Measurements from ENCODE around the gene PTPRG. TPM values are rescaled to one million over a fixed set of nuclear protein-coding genes. Genes with fewer than 3 reads are reported as not detected.

PTPRG gene
- total and polyA plus RNA-seq, 10 of the 15 experiments (the other 5 are each of a cell fraction or from before 2014, with no cell fraction given) = 0.29 to 20.7 (median 1.4) TPM

DNA sequence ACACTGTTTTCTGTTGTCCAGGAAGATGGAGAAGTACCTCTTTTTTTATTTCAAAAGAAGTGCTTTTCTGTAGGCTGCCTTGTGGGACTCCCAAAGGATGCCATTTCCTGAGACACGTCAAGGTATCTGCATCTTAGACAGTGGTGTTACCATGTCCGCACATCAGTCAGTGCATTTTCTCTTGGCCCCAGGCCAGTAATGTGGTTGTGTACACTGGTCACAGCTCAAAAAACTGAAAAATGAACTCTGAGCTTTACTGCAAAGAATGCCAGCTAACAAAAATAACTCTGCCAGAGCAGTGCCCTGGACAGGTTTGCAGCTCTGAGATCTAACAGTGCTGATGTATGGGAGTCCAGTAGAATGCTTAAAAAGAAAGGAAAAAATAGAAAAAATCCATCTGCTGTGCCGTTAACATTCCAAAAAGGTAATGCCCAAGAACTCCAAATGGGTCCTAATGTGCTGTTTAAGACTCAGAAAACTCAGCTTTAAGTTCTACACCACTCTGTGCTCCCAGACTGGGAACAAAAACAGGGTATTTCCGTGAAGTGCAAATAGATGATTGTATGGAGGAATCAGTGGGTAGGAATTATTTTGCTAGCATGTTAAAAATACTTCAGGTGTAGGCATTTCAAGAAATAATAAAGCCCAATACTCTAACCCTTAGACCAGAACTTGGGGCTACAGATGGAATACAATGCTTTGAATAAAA lies 496.1 kb downstream of the PTPRG start:
- WGBS (ENCODE audit: insufficient coverage, insufficient replicate concordance, low lambda C conversion rate, missing lambda C conversion rate) = 32% methylated on average over 4 of the region's 4 CpGs
- no peak for FAIRE-seq
- TF ChIP-seq SMAD1 (IDR thresholded peaks at IDR 0.05; ENCODE audit: low read depth, partially characterized antibody) (peak; percentile 53), BACH1 (IDR thresholded peaks at IDR 0.05; ENCODE audit: borderline replicate concordance) (no peak)
- no peak overlapping the region for H3K4me3 ChIP-seq
- ChIA-PET SMC1A (ENCODE audit: uncharacterized antibody, unreplicated experiment) (interaction anchor here (0.7 to 2.5 kb wide), 7 partner anchors 11 to 167 kb away, joined by 3 to 10 read pairs (median 3); no protein-coding TSS in a partner anchor), CTCF (interaction anchor here (0.7 to 2.2 kb wide), 5 partner anchors 65 to 492 kb away, joined by 3 to 6 read pairs (median 4); no protein-coding TSS in a partner anchor), RAD21 (ENCODE audit: unreplicated experiment) (interaction anchor here (0.5 to 1.5 kb wide), 2 partner anchors 20 to 121 kb away, joined by 3 read pairs; no protein-coding TSS in a partner anchor), POLR2A (interaction anchor here (1.3 kb wide), 1 partner anchor 8 kb away, joined by 3 read pairs; no protein-coding TSS in a partner anchor)
- no peak overlapping the region for H3K27ac ChIP-seq (ENCODE audit: control insufficient read depth, insufficient read depth)
- ATAC-seq = peak; percentile 32
- in situ Hi-C loops (cut with MboI) (no loop called here), intact Hi-C loops (cut with micrococcal nuclease; ENCODE audit: unreplicated experiment) (no loop called here)
- no peaks in the 10 kb centered on the region for H3K4me1 ChIP-seq (ENCODE audit: control insufficient read depth, insufficient read depth, low read length)
- H3K79me2 ChIP-seq (ENCODE audit: control insufficient read depth, insufficient read depth, low read length) = no peaks in the 10 kb centered on the region
- no peak overlapping the region for H2AFZ ChIP-seq (ENCODE audit: control insufficient read depth, low read depth, low read length)
- no peak overlapping the region for H3K4me2 ChIP-seq (ENCODE audit: control insufficient read depth, insufficient read depth)
- no peaks in the 10 kb centered on the region for H4K20me1 ChIP-seq (ENCODE audit: control insufficient read depth, insufficient read depth)
- H3K9me3 ChIP-seq (replicated peaks; ENCODE audit: control insufficient read depth, insufficient read depth, low read length) = no peaks in the 10 kb centered on the region
- peaks cover 0 to 1% of the 10 kb centered on the region in 2 experiments; a peak in 1 of 4 replicates for H3K27me3 ChIP-seq (replicated peaks in 1 of 2; ENCODE audit: control insufficient read depth in 2 of 2, insufficient read depth in 2 of 2, low read length in 1 of 2)
- BruUV-seq (replicated peaks) = no TSS peak
- DNase-seq (ENCODE audit: low read depth, low spot score) = no peak
- no peaks in the 10 kb centered on the region for H3K36me3 ChIP-seq (ENCODE audit: control insufficient read depth in 2 of 2, insufficient read depth in 2 of 2, low read length in 1 of 2)
- no peak overlapping the region for H3K9ac ChIP-seq (ENCODE audit: control insufficient read depth, insufficient read depth, low read length)

DNA sequence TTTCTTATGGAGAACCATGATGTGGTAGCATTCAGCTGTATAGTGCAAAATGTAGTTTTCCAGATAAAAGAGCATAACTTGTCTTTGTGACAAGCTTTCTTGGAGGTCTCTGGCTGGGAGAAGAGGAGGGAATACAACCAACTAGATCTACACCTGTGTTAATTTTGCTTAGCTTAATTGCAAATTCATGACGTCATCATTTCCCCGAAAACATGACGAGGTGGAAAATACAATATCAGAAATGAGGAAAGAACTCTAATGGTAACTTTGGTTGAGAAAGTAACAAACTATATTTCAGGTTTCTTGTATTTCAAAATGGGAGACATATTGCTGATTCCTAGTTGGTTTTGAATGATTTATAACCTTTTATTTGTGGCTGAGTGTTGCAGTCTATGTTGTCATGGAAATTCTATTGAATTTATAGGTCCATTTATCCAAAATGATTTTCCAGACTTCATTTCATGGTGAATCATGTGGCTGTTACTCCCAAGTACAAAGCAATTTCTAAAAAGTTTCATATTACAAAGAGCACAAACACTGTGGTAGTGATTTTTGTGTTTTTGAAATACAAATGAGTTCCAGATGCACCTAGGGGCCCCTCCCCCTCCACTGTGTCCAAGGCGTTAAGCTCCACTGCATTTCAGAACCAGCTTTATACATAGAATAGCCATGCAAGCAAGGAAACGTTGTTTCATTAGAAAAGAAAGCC lies 504.8 kb downstream of the PTPRG start:
- Histone ChIP-seq H3K9ac (ENCODE audit: control insufficient read depth, insufficient read depth, low read length) (no peak overlapping the region), H4K20me1 (ENCODE audit: control insufficient read depth, insufficient read depth) (no peaks in the 10 kb centered on the region), H3K9me3 (replicated peaks; ENCODE audit: control insufficient read depth, insufficient read depth, low read length) (no peaks in the 10 kb centered on the region), H3K36me3 (ENCODE audit: control insufficient read depth in 2 of 2, insufficient read depth in 2 of 2, low read length in 1 of 2) (no peaks in the 10 kb centered on the region), H3K27ac (ENCODE audit: control insufficient read depth, insufficient read depth) (no peak overlapping the region), H3K79me2 (ENCODE audit: control insufficient read depth, insufficient read depth, low read length) (no peaks in the 10 kb centered on the region), H3K4me1 (ENCODE audit: control insufficient read depth, insufficient read depth, low read length) (no peaks in the 10 kb centered on the region), H3K4me2 (ENCODE audit: control insufficient read depth, insufficient read depth) (no peak overlapping the region), H3K4me3 (no peak overlapping the region), H2AFZ (ENCODE audit: control insufficient read depth, low read depth, low read length) (no peak overlapping the region), H3K27me3 (replicated peaks in 1 of 2; ENCODE audit: control insufficient read depth in 2 of 2, insufficient read depth in 2 of 2, low read length in 1 of 2) (no peaks in the 10 kb centered on the region)
- BruUV-seq (replicated peaks) = no TSS peak
- SMC1A ChIA-PET (ENCODE audit: uncharacterized antibody, unreplicated experiment) = interaction anchor here (0.6 to 1.8 kb wide), 7 partner anchors 11 to 93 kb away, joined by 3 to 5 read pairs (median 3); no protein-coding TSS in a partner anchor
- RAD21 ChIA-PET (ENCODE audit: unreplicated experiment) = interaction anchor here (0.7 to 1.4 kb wide), 5 partner anchors 9 to 210 kb away, joined by 3 to 6 read pairs (median 4); no protein-coding TSS in a partner anchor
- FAIRE-seq = no peak
- intact Hi-C loops (cut with micrococcal nuclease; ENCODE audit: unreplicated experiment) = no loop called here
- peak; percentile 24 for ATAC-seq
- peak; percentile 78 for TF ChIP-seq ATF7 (IDR thresholded peaks at IDR 0.05; ENCODE audit: low read depth)
- no peak for TF ChIP-seq CREM (IDR thresholded peaks at IDR 0.05; ENCODE audit: low read depth)
- CTCF ChIA-PET = interaction anchor here (0.7 to 1.0 kb wide), 2 partner anchors 16 to 133 kb away, joined by 3 read pairs; no protein-coding TSS in a partner anchor
- in situ Hi-C loops (cut with MboI) = no loop called here
- 31% methylated on average over 5 of the region's 5 CpGs for WGBS (ENCODE audit: insufficient coverage, insufficient replicate concordance, low lambda C conversion rate, missing lambda C conversion rate)
- POLR2A ChIA-PET = interaction anchor here (0.5 to 0.6 kb wide), 2 partner anchors 18 to 484 kb away, joined by 3 to 6 read pairs; no protein-coding TSS in a partner anchor
- no peak for DNase-seq (ENCODE audit: low read depth, low spot score)
